Esophagus squamous epithelium (tissue), 4 donors: ENCODE data around the gene EIF5AL1.

ENCODE experiments used
- CTCF ChIP-seq, 6 experiments: fragments of 450-650 bp in 4 of 6; fragments of 200-600 bp in 2 of 6; sonication (generic) in 2 of 6; IDR thresholded peaks; one replicate each; pipeline ENCODE4 v1.5.1; 2016 to 2019; ENCODE audit warnings: antibody characterized with exemption in 6 of 6, mild to moderate bottlenecking in 4 of 6, moderate library complexity in 4 of 6
- POLR2A ChIP-seq, 4 donors: fragments of 450-650 bp; IDR thresholded peaks; one replicate each; pipeline ENCODE4 v1.6.1; 2017; ENCODE audit warnings: antibody characterized with exemption in 4 of 4, mild to moderate bottlenecking in 4 of 4, moderate library complexity in 3 of 4

DNA sequence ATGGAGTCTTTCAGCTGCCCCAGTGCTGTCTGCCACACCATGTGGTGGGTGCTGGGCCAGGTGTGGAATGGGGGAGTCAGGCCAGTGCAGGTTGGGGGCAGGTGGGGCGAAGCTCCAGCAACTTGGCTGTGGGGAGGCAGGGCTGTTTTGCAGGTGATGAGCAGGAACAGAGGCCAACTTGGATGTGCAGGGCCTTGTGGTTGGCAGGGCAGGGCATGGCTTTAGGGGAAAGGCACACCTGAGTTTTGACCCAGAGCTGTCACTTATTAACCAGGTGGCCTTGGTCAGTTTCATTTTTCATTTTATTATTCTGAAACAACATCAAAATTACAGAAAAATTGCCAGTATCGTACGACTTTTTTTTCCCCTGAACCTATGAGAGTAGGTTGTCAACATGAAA lies 48.9 kb downstream of the EIF5AL1 start:
- TF ChIP-seq CTCF (IDR thresholded peaks at IDR 0.05) (no peak), POLR2A (IDR thresholded peaks at IDR 0.05) (no peak)
